Mesenchymal stem cell (in vitro differentiated cells and primary cell): ENCODE measurements around the gene EEF2K.

Experiments used
- DNase-seq: peaks from one replicate; pipeline ENCODE4 v3.0.0-alpha.2; 2013
- H2AFZ ChIP-seq: one replicate; pipeline ENCODE4 v1.6.1; 2013; ENCODE audit warnings: low read depth, mild to moderate bottlenecking, control low read depth, inconsistent platforms, low read length, moderate library complexity
- H2AK5ac ChIP-seq: 2 replicates; pipeline ENCODE4 v1.6.1; 2013; ENCODE audit warnings: low read length, moderate library complexity, mild to moderate bottlenecking, inconsistent platforms; ENCODE audit not compliant: severe bottlenecking
- H2BK120ac ChIP-seq: one replicate; pipeline ENCODE4 v1.6.1; 2013; ENCODE audit warnings: low read depth, mild to moderate bottlenecking, inconsistent platforms, low read length, moderate library complexity
- H2BK12ac ChIP-seq, 2 experiments: one replicate each; pipeline ENCODE4 v1.6.1; 2013; ENCODE audit warnings: inconsistent platforms in 2 of 2, low read length in 2 of 2, mild to moderate bottlenecking in 2 of 2, moderate library complexity in 2 of 2, control low read depth in 1 of 2
- H2BK15ac ChIP-seq: one replicate; pipeline ENCODE4 v1.6.1; 2013; ENCODE audit warnings: mild to moderate bottlenecking, low read depth, inconsistent platforms; ENCODE audit not compliant: poor library complexity, severe bottlenecking
- H2BK5ac ChIP-seq: 2 replicates; pipeline ENCODE4 v1.6.1; 2013; ENCODE audit warnings: low read depth, mild to moderate bottlenecking, low read length, control low read depth, inconsistent platforms; ENCODE audit not compliant: poor library complexity, severe bottlenecking
- H3K14ac ChIP-seq, 2 experiments: one replicate each; pipeline ENCODE4 v1.6.1; 2013; ENCODE audit warnings: inconsistent platforms in 2 of 2, low read length in 2 of 2, control low read depth in 1 of 2, mild to moderate bottlenecking in 1 of 2, moderate library complexity in 1 of 2
- H3K18ac ChIP-seq, 2 experiments: one replicate each; pipeline ENCODE4 v1.6.1; 2013; ENCODE audit warnings: inconsistent platforms in 2 of 2, low read length in 2 of 2, control low read depth in 1 of 2, low read depth in 1 of 2, mild to moderate bottlenecking in 1 of 2
- H3K23ac ChIP-seq, 2 experiments: one replicate each; pipeline ENCODE4 v1.6.1; 2013; ENCODE audit warnings: inconsistent platforms in 2 of 2, low read length in 2 of 2, mild to moderate bottlenecking in 2 of 2, moderate library complexity in 2 of 2, control low read depth in 1 of 2
- H3K27ac ChIP-seq: 2 replicates; pipeline ENCODE4 v1.5.1; 2013; ENCODE audit warnings: mild to moderate bottlenecking, moderate library complexity, low read length, control low read depth, inconsistent platforms; ENCODE audit not compliant: poor library complexity, severe bottlenecking
- H3K27me3 ChIP-seq, 2 experiments: 2 replicates each; pipeline versions ENCODE4 v1.6.1 to v1.7.0; 2013; ENCODE audit warnings: low read length in 2 of 2, mild to moderate bottlenecking in 2 of 2, moderate library complexity in 2 of 2, control low read depth in 1 of 2, inconsistent platforms in 1 of 2; ENCODE audit not compliant: control insufficient read depth in 1 of 2, insufficient read depth in 1 of 2
- H3K36me3 ChIP-seq, 2 experiments: 2 replicates each; pipeline versions ENCODE4 v1.6.1 to v1.7.0; 2013; ENCODE audit warnings: low read length in 2 of 2, control low read depth in 1 of 2, inconsistent platforms in 1 of 2, low read depth in 1 of 2, mild to moderate bottlenecking in 1 of 2; ENCODE audit not compliant: insufficient read depth in 2 of 2, control insufficient read depth in 1 of 2
- H3K4ac ChIP-seq, 2 experiments: one replicate each; pipeline ENCODE4 v1.6.1; 2013; ENCODE audit warnings: inconsistent platforms in 2 of 2, low read length in 2 of 2, mild to moderate bottlenecking in 2 of 2, moderate library complexity in 2 of 2, control low read depth in 1 of 2, low read depth in 1 of 2
- H3K4me1 ChIP-seq: 2 replicates; pipeline ENCODE4 v1.6.1; 2013; ENCODE audit warnings: low read depth, low read length, control low read depth; ENCODE audit not compliant: control insufficient read depth, insufficient read depth
- H3K4me2 ChIP-seq: 2 replicates; pipeline ENCODE4 v1.6.1; 2013; ENCODE audit warnings: low read length, mild to moderate bottlenecking, inconsistent platforms; ENCODE audit not compliant: poor library complexity, severe bottlenecking
- H3K4me3 ChIP-seq, 2 experiments: 2 replicates each; pipeline versions ENCODE4 v1.5.1 to v1.7.0; 2013; ENCODE audit warnings: low read length in 2 of 2, mild to moderate bottlenecking in 2 of 2, control low read depth in 1 of 2, low read depth in 1 of 2; ENCODE audit not compliant: insufficient read depth in 1 of 2
- H3K79me1 ChIP-seq: replicated peaks from 2 replicates; pipeline ENCODE4 v1.6.1; 2013; ENCODE audit warnings: mild to moderate bottlenecking, control low read depth, low read length, inconsistent platforms; ENCODE audit not compliant: poor library complexity, severe bottlenecking
- H3K9ac ChIP-seq: 2 replicates; pipeline ENCODE4 v1.7.0; 2013; ENCODE audit warnings: mild to moderate bottlenecking, low read length, moderate library complexity
- H3K9me3 ChIP-seq: 2 replicates; pipeline ENCODE4 v1.7.0; 2013; ENCODE audit warnings: mild to moderate bottlenecking, low read length; ENCODE audit not compliant: control insufficient read depth
- H4K8ac ChIP-seq: one replicate; pipeline ENCODE4 v1.6.1; 2013; ENCODE audit warnings: inconsistent platforms, mild to moderate bottlenecking, low read length, moderate library complexity
- H4K91ac ChIP-seq: one replicate; pipeline ENCODE4 v1.6.1; 2013; ENCODE audit warnings: mild to moderate bottlenecking, low read length, inconsistent platforms
- WGBS: methylation state at CpG from one replicate; pipeline ENCODE4 v1.1.7; 2013; ENCODE audit warnings: mixed read lengths; 5-methylcytosine and 5-hydroxymethylcytosine counted together

The EEF2K gene

DNA sequence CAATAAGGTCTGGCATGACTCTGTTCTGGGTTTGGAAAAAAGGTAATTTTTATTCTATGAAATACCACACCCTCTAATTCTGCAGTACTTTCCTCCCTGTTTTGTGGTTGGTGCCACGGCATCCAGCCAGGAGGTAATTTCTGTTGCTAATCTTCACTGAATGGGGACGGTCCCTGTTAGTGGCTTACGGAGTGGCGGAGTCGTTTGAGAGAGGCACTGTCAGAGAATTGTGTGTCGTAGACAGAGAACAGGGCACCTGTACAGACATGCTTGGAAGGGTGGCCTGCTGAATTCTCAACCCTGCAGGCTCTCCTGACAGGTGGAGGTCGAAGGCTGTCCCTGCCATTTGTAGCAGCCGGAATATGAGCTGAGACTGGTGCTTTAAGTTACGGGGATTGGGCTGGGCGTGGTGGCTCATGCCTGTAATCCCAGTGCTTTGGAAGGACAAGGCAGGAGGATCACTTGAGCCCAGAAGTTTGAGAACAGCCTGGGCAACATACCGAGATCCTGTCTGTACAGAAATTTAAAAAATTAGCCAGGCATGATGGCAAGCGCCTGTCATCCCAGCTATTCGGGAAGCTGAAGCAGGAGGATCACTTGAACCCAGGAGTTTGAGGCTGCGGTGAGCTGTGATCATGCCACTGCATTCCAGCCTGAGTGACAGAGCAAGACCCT lies 33.2 kb downstream of the EEF2K start:
- peaks cover 26% of the 10 kb centered on the region for H3K79me1 ChIP-seq
- no peaks in the 10 kb centered on the region for H3K27me3 ChIP-seq
- peak overlapping the region in 1 of 2 experiments; percentile 60 for H3K14ac ChIP-seq
- no peak overlapping the region for H4K91ac ChIP-seq
- WGBS: 86% methylated on average over 14 of the region's 14 CpGs
- peaks cover 9 to 17% of the 10 kb centered on the region in 2 experiments for H3K36me3 ChIP-seq
- H3K4me2 ChIP-seq: no peak overlapping the region
- H3K18ac ChIP-seq: no peak overlapping the region
- H3K4me3 ChIP-seq: no peak overlapping the region
- H2BK5ac ChIP-seq: no peak overlapping the region
- no peak overlapping the region for H2BK12ac ChIP-seq
- H3K9me3 ChIP-seq: no peaks in the 10 kb centered on the region
- H3K27ac ChIP-seq: no peak overlapping the region
- no peaks in the 10 kb centered on the region for H3K4me1 ChIP-seq
- no peak overlapping the region for H2BK15ac ChIP-seq
- DNase-seq: no peak
- H4K8ac ChIP-seq: no peak overlapping the region
- H2AK5ac ChIP-seq: no peak overlapping the region
- H2AFZ ChIP-seq: no peak overlapping the region
- H2BK120ac ChIP-seq: no peak overlapping the region
- no peak overlapping the region for H3K23ac ChIP-seq
- no peak overlapping the region for H3K9ac ChIP-seq
- H3K4ac ChIP-seq: no peak overlapping the region

DNA sequence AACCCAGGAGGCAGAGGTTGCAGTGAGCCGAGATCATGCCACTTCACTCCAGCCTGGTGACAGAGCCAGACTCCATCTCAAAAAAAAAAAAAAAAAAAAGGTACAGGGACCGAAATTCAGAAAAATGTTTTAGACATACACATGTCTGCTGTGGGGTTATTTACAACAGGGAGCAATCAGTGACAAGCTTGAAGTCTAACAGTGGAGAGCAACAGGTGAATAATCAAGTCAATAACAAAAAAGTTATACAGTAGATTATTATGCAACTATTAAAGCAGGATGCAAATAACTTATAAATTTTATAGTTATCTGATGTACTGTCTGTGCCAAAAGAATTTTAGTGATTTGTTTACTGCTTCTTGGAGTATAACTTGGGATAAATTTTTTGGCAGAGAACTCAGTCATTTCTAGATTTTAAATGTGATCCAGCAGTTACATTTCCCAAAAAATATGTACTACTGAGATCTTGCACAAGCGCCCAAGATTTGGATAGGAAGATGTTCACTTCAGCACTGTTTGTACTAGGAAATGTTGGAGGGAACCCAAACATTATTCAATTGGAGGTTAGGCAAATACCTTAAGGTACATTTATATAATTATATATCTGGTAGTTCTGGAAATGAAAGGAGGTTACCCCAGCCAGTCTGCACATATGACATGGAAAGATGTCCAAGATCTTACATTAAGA lies 34.1 kb downstream of the EEF2K start:
- Histone ChIP-seq H4K91ac (no peak overlapping the region), H2BK12ac (no peak overlapping the region), H2AK5ac (no peak overlapping the region), H3K4me1 (no peaks in the 10 kb centered on the region), H2BK15ac (no peak overlapping the region), H2BK120ac (no peak overlapping the region), H3K27ac (no peak overlapping the region), H3K36me3 (peaks cover 10 to 26% of the 10 kb centered on the region in 2 experiments), H3K23ac (no peak overlapping the region), H3K9ac (no peak overlapping the region), H3K14ac (no peak overlapping the region), H3K4me3 (no peak overlapping the region), H4K8ac (no peak overlapping the region), H3K18ac (no peak overlapping the region), H2BK5ac (no peak overlapping the region), H3K27me3 (no peaks in the 10 kb centered on the region), H3K79me1 (peaks cover 28% of the 10 kb centered on the region), H3K9me3 (no peaks in the 10 kb centered on the region), H2AFZ (no peak overlapping the region), H3K4ac (no peak overlapping the region), H3K4me2 (no peak overlapping the region)
- no CpG with 5 or more reads among the region's 3 CpGs for WGBS
- no peak for DNase-seq

DNA sequence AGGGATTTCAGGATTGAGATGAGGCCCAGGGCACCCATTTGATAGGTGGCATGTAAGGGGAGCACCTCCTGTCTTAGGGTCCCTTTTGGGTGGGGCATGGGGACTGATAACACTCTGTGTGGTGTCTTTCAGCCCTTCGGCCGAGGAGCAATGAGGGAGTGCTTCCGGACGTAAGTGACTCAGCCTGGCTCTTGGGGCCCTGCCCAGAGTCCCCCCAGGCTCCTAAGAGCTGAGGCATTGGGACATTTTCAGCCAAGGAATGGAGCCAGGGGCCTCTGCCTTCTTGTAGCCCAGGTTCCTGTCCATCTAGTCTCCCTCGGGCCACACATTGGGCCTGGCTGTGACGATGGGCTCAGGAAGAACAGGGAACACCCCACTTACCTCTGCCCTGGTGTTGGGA lies 44.4 kb downstream of the EEF2K start:
- no peak overlapping the region for H4K8ac ChIP-seq
- H3K27ac ChIP-seq: no peak overlapping the region
- H2BK12ac ChIP-seq: peak overlapping the region in 1 of 2 experiments; percentile 9
- H3K18ac ChIP-seq: no peak overlapping the region
- H2BK15ac ChIP-seq: no peak overlapping the region
- peaks cover 4% of the 10 kb centered on the region for H3K9me3 ChIP-seq
- H2BK5ac ChIP-seq: no peak overlapping the region
- H3K4ac ChIP-seq: no peak overlapping the region
- H3K79me1 ChIP-seq: peaks cover 3% of the 10 kb centered on the region
- H3K4me2 ChIP-seq: no peak overlapping the region
- H3K4me1 ChIP-seq: no peaks in the 10 kb centered on the region
- H2BK120ac ChIP-seq: no peak overlapping the region
- H4K91ac ChIP-seq: no peak overlapping the region
- no peak for DNase-seq
- H3K36me3 ChIP-seq: peaks cover 55 to 82% of the 10 kb centered on the region in 2 experiments
- H3K9ac ChIP-seq: peak overlapping the region; percentile 45
- H3K4me3 ChIP-seq: peak overlapping the region in 1 of 2 experiments; percentile 33
- H3K14ac ChIP-seq: no peak overlapping the region
- no peak overlapping the region for H2AK5ac ChIP-seq
- WGBS: 93% methylated on average over 6 of the region's 6 CpGs
- no peak overlapping the region for H2AFZ ChIP-seq
- no peak overlapping the region for H3K23ac ChIP-seq
- no peaks in the 10 kb centered on the region for H3K27me3 ChIP-seq

DNA sequence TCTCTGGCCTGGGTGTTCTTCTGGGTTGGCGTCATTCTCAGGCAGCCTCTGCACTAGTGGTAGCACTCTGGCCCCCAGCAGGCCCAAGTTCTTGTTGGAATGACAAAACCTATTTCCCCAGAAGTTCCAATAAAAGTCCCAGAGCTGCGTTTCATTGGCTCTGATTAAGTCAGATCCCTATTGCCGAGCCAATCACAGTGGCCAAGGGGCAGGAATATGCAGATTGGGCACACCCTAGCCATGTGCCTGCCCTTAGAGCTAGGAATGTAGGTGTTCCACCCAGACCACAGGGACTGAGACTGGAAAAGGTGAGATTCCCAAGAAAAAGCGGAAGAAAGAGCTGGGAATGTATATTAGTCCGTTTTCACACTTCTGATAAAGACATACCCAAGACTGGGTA lies 46.2 kb downstream of the EEF2K start:
- 65% methylated on average over 3 of the region's 5 CpGs for WGBS

More for the DNA sequence above, 46.2 kb downstream of the EEF2K start:
- Histone ChIP-seq H3K14ac (no peak overlapping the region), H2BK15ac (no peak overlapping the region), H3K27ac (no peak overlapping the region), H3K4ac (no peak overlapping the region), H3K4me3 (no peak overlapping the region), H2AFZ (no peak overlapping the region), H2BK5ac (no peak overlapping the region), H3K9me3 (peaks cover 5% of the 10 kb centered on the region), H2AK5ac (no peak overlapping the region), H3K4me1 (no peaks in the 10 kb centered on the region), H3K36me3 (peaks cover 61 to 82% of the 10 kb centered on the region in 2 experiments), H4K8ac (no peak overlapping the region), H3K27me3 (no peaks in the 10 kb centered on the region), H3K79me1 (peaks cover 3% of the 10 kb centered on the region), H2BK12ac (no peak overlapping the region), H2BK120ac (no peak overlapping the region), H3K4me2 (no peak overlapping the region), H4K91ac (no peak overlapping the region), H3K18ac (no peak overlapping the region), H3K23ac (no peak overlapping the region), H3K9ac (no peak overlapping the region)
- no peak for DNase-seq
